ENCODE results near the gene IFITM2. TPM values are rescaled to one million over a fixed set of nuclear protein-coding genes. Genes with fewer than 3 reads are reported as not detected.
"Not testable (repeated sequence)": the region's sequence is repeated elsewhere in the genome, so short reads cannot be mapped to it uniquely, and the experiment has no call there.

Gene IFITM2
- total and polyA plus RNA-seq, 4 donors, result 424 to 1,109 (median 768) TPM

DNA sequence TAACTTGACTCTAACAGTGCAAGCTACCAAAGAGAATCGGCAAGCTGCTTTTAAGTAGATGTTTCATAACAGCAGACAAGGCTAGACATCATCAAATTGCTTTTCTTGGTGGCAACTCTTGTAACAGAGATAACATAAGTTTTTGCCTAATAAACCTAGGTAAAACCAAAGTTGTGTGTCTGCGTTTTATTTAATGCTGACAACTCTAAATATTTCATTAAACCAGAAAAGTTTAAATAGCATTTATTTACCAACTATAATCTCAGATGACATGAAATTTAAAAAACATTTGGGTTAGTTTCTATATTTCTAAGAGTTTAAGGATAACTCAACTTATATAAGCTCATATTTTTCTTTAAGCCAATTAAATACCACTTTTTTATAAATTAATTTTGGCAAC lies 32.3 kb downstream of the IFITM2 start:
- no peak overlapping the region for H3K4me3 ChIP-seq (ENCODE audit: low read length in 2 of 2)
- DNase-seq, result no peak
- H3K27ac ChIP-seq (ENCODE audit: low read depth in 1 of 2, low read length in 2 of 2), result no peak overlapping the region
- H3K9me3 ChIP-seq (ENCODE audit: control insufficient read depth, low read length), result no peaks in the 10 kb centered on the region
- no peaks in the 10 kb centered on the region for H3K4me1 ChIP-seq (ENCODE audit: control insufficient read depth in 1 of 2, insufficient read depth in 2 of 2, low read length in 2 of 2)
- H3K27me3 ChIP-seq (ENCODE audit: control insufficient read depth in 1 of 2, insufficient read depth in 2 of 2, low read length in 1 of 2), result no peaks in the 10 kb centered on the region
- WGBS, 2 donors, result 94 to 97% methylated on average over 2 of the region's 2 CpGs
- intact Hi-C loops (cut with DNase I), result no loop called here
- no peak for ATAC-seq (ENCODE audit: low FRiP score)
- H3K36me3 ChIP-seq (ENCODE audit: control insufficient read depth in 1 of 2, insufficient read depth in 2 of 2, low read length in 1 of 2), result no peaks in the 10 kb centered on the region

DNA sequence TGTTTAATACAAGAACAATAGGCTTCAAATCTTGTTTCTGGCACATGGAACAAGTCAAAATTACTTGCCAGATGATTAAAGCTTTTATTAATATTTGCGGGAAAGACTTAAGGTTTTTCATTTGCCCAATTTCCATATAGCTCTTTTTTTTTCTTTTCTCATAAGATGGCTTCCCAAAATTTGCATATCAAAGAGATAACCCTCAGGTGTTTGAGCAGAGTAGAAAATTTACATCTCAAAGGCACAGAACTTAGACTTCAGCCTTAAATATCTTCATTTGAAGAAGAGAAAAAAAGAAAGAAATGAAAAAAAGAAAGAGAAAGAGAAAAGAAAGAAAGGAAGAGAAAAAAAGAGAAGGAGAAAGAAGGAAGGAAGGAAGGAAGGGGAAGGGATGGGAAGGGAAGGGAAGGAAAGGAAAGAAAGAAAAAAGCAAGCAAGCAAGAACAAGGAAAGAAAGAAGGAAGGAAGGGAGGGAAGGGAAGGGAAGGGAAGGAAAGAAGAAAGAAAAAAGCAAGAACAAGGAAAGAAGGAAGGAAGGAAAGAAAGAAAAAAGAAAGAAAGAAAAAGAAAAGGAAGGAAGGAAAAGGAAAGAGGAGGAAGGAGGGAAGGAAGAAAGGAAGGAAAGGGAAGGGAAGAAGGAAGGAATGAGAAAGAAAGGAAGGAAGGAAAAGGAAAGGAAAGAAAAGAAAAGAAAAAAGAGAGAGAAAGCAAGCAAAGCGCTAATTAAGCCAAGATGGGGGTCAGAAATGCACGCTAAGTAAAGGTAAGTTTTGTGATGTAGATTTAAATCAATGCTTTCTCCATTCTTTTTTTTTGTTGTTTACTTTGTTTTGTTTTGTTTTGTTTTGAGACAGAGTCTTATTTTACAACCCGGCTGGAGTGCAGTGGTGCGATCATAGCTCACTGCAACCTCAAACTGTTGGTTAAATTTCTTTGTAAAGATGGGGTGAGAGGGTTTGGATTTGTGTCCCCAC lies 33.2 kb downstream of the IFITM2 start:
- Histone ChIP-seq H3K36me3 (ENCODE audit: control insufficient read depth in 1 of 2, insufficient read depth in 2 of 2, low read length in 1 of 2) (no peaks in the 10 kb centered on the region), H3K9me3 (ENCODE audit: control insufficient read depth, low read length) (no peaks in the 10 kb centered on the region), H3K27me3 (ENCODE audit: control insufficient read depth in 1 of 2, insufficient read depth in 2 of 2, low read length in 1 of 2) (no peaks in the 10 kb centered on the region), H3K4me3 (ENCODE audit: low read length in 2 of 2) (no peak overlapping the region), H3K4me1 (ENCODE audit: control insufficient read depth in 1 of 2, insufficient read depth in 2 of 2, low read length in 2 of 2) (no peaks in the 10 kb centered on the region), H3K27ac (ENCODE audit: low read depth in 1 of 2, low read length in 2 of 2) (no peak overlapping the region)
- intact Hi-C loops (cut with DNase I), result no loop called here
- peak in 1 of 2 donors; percentile 5 for DNase-seq
- ATAC-seq (ENCODE audit: low FRiP score), result no peak
- WGBS, 2 donors, result 65 to 80% methylated on average over 5 of the region's 5 CpGs

DNA sequence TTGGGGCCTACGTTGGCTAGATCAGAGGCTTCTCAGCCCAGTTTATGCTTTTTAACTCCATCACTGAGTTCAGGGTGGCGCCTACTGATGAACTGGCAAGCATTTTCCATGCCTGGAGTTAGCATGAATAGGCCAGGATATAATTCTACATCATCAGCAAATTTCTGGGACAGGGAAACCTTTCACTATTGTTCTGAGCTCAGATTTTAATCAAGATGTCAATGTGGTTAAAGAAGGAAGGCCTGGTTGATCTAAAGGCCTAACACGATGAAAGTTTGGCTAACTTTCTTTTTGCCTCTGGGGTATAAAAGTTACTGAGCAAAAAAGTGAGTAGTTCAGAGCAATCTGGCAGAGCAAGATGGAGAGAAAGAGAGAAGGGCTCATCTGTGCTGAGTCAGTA lies 34.7 kb downstream of the IFITM2 start:
- DNase-seq (peak in 1 of 2 donors; percentile 3), ATAC-seq (ENCODE audit: low FRiP score) (no peak)
- intact Hi-C loops (cut with DNase I), result no loop called here

DNA sequence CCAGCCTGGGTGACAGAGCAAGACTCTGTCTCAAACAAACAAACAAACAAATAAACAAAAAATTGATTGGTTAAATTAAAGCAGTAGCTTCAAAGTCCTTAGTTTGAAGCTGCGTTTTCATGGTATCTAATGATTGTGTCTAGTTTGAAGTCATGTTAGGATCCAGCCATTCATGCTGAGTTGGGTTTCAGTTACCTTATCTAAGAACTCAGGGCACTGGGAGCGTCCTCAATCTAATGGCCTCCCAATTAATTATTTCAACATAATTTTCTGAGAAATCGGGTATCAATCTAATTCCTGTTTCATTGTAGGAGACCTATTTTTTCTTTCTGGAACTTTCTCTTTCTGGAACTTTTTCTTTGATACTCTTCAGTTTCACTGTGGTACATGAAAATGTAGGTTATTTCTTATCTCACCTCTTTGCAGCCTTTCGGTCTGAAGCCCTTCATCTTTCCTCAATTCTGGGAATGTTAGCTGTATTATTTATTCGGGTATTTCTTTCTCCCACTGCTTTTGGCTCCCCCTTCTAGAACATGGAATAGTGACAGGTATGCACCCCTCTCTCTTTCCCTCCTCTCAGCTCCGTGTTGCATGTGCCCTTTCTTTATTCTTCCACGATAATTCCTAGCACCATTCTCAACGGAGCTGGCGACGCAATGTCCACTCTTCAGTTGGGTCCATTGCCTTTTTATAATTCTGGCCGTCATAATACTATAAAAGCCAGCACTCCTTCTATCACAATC lies 37.4 kb downstream of the IFITM2 start:
- Histone ChIP-seq H3K27me3 (ENCODE audit: control insufficient read depth in 1 of 2, insufficient read depth in 2 of 2, low read length in 1 of 2) (no peaks in the 10 kb centered on the region), H3K9me3 (ENCODE audit: control insufficient read depth, low read length) (no peaks in the 10 kb centered on the region), H3K4me1 (ENCODE audit: control insufficient read depth in 1 of 2, insufficient read depth in 2 of 2, low read length in 2 of 2) (no peaks in the 10 kb centered on the region), H3K4me3 (ENCODE audit: low read length in 2 of 2) (no peak overlapping the region), H3K36me3 (ENCODE audit: control insufficient read depth in 1 of 2, insufficient read depth in 2 of 2, low read length in 1 of 2) (no peaks in the 10 kb centered on the region), H3K27ac (ENCODE audit: low read depth in 1 of 2, low read length in 2 of 2) (no peak overlapping the region)
- intact Hi-C loops (cut with DNase I), result no loop called here
- 88% methylated on average over 11 of the region's 11 CpGs for WGBS, 2 donors
- DNase-seq (peak in 1 of 2 donors; percentile 9), ATAC-seq (ENCODE audit: low FRiP score) (no peak)

More for the DNA sequence above, 34.7 kb downstream of the IFITM2 start:
- no peaks in the 10 kb centered on the region for H3K9me3 ChIP-seq (ENCODE audit: control insufficient read depth, low read length)
- H3K4me3 ChIP-seq (ENCODE audit: low read length in 2 of 2), result no peak overlapping the region
- no peaks in the 10 kb centered on the region for H3K27me3 ChIP-seq (ENCODE audit: control insufficient read depth in 1 of 2, insufficient read depth in 2 of 2, low read length in 1 of 2)
- H3K36me3 ChIP-seq (ENCODE audit: control insufficient read depth in 1 of 2, insufficient read depth in 2 of 2, low read length in 1 of 2), result no peaks in the 10 kb centered on the region
- no peak overlapping the region for H3K27ac ChIP-seq (ENCODE audit: low read depth in 1 of 2, low read length in 2 of 2)
- no peaks in the 10 kb centered on the region for H3K4me1 ChIP-seq (ENCODE audit: control insufficient read depth in 1 of 2, insufficient read depth in 2 of 2, low read length in 2 of 2)
- 81 to 82% methylated on average over 3 of the region's 3 CpGs for WGBS, 2 donors

DNA sequence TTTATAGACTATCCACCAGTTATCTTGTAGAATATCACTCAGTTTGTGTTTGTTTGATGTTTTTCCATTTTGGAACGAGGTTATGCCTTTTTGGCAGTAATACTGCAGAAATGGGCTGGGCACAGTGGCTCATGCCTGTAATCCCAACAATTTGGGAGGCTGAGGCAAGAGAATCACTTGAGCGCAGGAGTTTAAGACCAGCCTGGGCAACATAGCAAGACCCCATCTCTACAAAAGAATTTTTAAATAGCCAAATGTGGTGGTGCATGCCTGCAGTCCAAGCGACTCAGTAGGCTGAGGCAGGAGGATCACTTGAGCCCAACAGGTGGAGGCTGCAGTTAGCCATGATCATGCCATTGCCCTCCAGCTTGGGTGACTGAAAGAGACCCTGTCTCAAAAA lies 38.9 kb downstream of the IFITM2 start:
- H3K4me1 ChIP-seq (ENCODE audit: control insufficient read depth in 1 of 2, insufficient read depth in 2 of 2, low read length in 2 of 2), result no peaks in the 10 kb centered on the region
- no peaks in the 10 kb centered on the region for H3K9me3 ChIP-seq (ENCODE audit: control insufficient read depth, low read length)
- no peak for DNase-seq
- 72 to 78% methylated on average over 3 of the region's 3 CpGs for WGBS, 2 donors
- no peak overlapping the region for H3K4me3 ChIP-seq (ENCODE audit: low read length in 2 of 2)
- H3K36me3 ChIP-seq (ENCODE audit: control insufficient read depth in 1 of 2, insufficient read depth in 2 of 2, low read length in 1 of 2), result no peaks in the 10 kb centered on the region
- no peak overlapping the region for H3K27ac ChIP-seq (ENCODE audit: low read depth in 1 of 2, low read length in 2 of 2)
- H3K27me3 ChIP-seq (ENCODE audit: control insufficient read depth in 1 of 2, insufficient read depth in 2 of 2, low read length in 1 of 2), result no peaks in the 10 kb centered on the region
- no peak for ATAC-seq (ENCODE audit: low FRiP score)
- intact Hi-C loops (cut with DNase I), result no loop called here

DNA sequence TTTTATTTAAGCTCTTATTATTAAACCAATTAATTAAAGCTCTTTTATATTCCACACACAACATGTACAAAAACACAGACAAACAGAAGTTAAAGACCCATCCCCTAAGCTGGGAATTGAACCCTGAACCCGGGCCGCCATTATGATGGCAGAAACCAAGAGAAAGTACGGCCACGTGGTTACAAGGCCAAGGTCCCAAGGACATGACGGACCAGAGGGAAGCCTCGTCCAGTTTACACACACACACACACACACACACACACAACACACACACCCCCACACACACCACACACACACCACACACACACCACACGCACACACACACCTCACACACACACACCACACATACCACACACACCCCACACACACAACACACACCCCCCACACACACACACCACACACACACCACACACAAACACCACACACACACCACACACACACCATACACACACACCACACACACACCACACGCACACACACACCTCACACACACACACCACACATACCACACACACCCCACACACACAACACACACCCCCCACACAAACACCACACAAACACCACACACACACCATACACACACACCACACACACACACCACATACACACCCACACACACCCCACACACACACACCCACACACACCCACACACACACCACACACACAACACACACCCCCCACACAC lies 41.8 kb downstream of the IFITM2 start:
- H3K27me3 ChIP-seq (ENCODE audit: control insufficient read depth in 1 of 2, insufficient read depth in 2 of 2, low read length in 1 of 2); H3K36me3 ChIP-seq (ENCODE audit: control insufficient read depth in 1 of 2, insufficient read depth in 2 of 2, low read length in 1 of 2); ATAC-seq (ENCODE audit: low FRiP score); H3K9me3 ChIP-seq (ENCODE audit: control insufficient read depth, low read length); H3K4me1 ChIP-seq (ENCODE audit: control insufficient read depth in 1 of 2, insufficient read depth in 2 of 2, low read length in 2 of 2); H3K4me3 ChIP-seq (ENCODE audit: low read length in 2 of 2); intact Hi-C loops (cut with DNase I); H3K27ac ChIP-seq (ENCODE audit: low read depth in 1 of 2, low read length in 2 of 2): not testable (repeated sequence)
- WGBS, 2 donors, result 79 to 84% methylated on average over 7 to 8 of the region's 8 CpGs
- DNase-seq, result peak in 1 of 2 donors; percentile 31

DNA sequence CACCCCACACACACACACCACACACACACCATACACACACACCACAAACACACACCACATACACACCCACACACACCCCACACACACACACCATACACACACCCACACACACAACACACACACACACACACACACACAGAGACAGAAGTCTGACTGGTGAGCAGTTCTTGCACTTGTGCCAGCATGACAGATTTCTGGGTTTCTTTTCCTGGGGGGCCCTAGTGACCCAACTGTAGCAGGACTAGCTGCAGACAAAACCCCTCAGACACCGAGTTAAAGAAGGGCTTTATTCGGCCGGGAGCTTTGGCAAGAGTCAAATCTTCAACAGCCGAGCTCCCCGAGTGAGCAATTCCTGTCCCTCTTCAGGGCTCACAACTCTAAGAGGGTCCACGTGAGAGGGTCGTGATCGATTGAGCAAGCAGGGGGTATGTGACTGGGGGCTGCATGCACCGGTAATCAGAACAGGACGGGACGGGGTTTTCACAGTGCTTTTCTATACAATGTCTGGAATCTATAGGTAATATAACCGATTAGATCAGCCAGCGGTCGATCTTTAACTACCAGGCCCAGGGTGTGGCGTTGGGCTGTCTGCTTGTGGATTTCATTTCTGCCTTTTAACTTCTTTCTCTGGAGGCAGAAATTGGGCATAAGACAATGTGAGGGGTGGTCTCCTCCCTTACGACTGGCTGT lies 42.6 kb downstream of the IFITM2 start:
- H3K36me3 ChIP-seq (ENCODE audit: control insufficient read depth in 1 of 2, insufficient read depth in 2 of 2, low read length in 1 of 2); H3K4me1 ChIP-seq (ENCODE audit: control insufficient read depth in 1 of 2, insufficient read depth in 2 of 2, low read length in 2 of 2); H3K4me3 ChIP-seq (ENCODE audit: low read length in 2 of 2); H3K27ac ChIP-seq (ENCODE audit: low read depth in 1 of 2, low read length in 2 of 2); ATAC-seq (ENCODE audit: low FRiP score); H3K27me3 ChIP-seq (ENCODE audit: control insufficient read depth in 1 of 2, insufficient read depth in 2 of 2, low read length in 1 of 2); H3K9me3 ChIP-seq (ENCODE audit: control insufficient read depth, low read length): not testable (repeated sequence)
- WGBS, 2 donors, result 74 to 78% methylated on average over 16 of the region's 16 CpGs
- intact Hi-C loops (cut with DNase I), result loop anchor here (2.0 to 5.0 kb wide), 2 partner anchors 19 to 43 kb away; partner anchors contain the start of gene IFITM2 (in 1 of the 2)
- peak in 1 of 2 donors; percentile 22 for DNase-seq

DNA sequence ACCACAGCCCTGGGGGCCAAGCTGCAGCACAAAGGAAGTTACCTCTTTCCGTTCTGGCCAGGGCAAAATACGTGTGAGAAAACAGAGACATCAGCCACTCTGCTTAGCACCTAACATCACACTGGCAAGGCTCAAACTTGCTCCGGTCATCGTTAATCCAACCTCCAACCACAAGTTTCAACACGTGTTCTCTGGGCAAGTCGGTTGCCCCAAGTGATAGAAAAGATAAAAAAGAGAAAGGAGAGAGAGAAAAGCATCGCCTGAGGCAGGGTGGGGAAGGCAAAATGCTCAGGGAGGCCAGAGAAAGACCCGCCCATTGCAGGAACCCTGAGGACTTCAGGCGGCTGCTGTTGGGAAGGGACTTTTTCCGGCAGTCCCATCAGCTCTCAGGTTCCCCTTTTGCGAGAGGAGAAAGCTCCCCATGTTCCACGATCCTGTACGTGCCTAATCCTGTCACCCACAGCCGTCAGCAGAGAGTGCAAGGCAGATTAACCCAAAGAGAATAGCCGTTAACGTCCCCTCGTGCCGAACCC lies 43.2 kb downstream of the IFITM2 start:
- Histone ChIP-seq H3K4me1 (ENCODE audit: control insufficient read depth in 1 of 2, insufficient read depth in 2 of 2, low read length in 2 of 2) (no peaks in the 10 kb centered on the region), H3K27ac (ENCODE audit: low read depth in 1 of 2, low read length in 2 of 2) (no peak overlapping the region), H3K36me3 (ENCODE audit: control insufficient read depth in 1 of 2, insufficient read depth in 2 of 2, low read length in 1 of 2) (no peaks in the 10 kb centered on the region), H3K9me3 (ENCODE audit: control insufficient read depth, low read length) (no peaks in the 10 kb centered on the region), H3K4me3 (ENCODE audit: low read length in 2 of 2) (no peak overlapping the region), H3K27me3 (ENCODE audit: control insufficient read depth in 1 of 2, insufficient read depth in 2 of 2, low read length in 1 of 2) (no peaks in the 10 kb centered on the region)
- intact Hi-C loops (cut with DNase I), result loop anchor here (2.0 to 5.0 kb wide), 2 partner anchors 20 to 43 kb away; partner anchors contain the start of gene IFITM2 (in 1 of the 2)
- WGBS, 2 donors, result 88 to 90% methylated on average over 18 of the region's 18 CpGs
- DNase-seq (peak in 1 of 2 donors; percentile 45), ATAC-seq (ENCODE audit: low FRiP score) (no peak)
